GM12875 (cell line): ENCODE measurements around the gene SMAD5.

ENCODE experiments used
- H3K4me3 ChIP-seq: one replicate; pipeline ENCODE4 v1.5.1; 2011; ENCODE audit warnings: low read depth, low read length, control low read depth
- TF ChIP-seq, protein P1 (sequence below): IDR thresholded peaks from 2 replicates; pipeline ENCODE4 v1.5.1; 2011; ENCODE audit warnings: low read depth, mild to moderate bottlenecking, control low read depth, inconsistent platforms, low read length, moderate library complexity, borderline replicate concordance; ENCODE audit not compliant: insufficient read depth

Gene SMAD5

GRCh38 chr5:136215812-136216211 lies 83.2 kb downstream of the SMAD5 start:
- TF ChIP-seq, protein P1, sequence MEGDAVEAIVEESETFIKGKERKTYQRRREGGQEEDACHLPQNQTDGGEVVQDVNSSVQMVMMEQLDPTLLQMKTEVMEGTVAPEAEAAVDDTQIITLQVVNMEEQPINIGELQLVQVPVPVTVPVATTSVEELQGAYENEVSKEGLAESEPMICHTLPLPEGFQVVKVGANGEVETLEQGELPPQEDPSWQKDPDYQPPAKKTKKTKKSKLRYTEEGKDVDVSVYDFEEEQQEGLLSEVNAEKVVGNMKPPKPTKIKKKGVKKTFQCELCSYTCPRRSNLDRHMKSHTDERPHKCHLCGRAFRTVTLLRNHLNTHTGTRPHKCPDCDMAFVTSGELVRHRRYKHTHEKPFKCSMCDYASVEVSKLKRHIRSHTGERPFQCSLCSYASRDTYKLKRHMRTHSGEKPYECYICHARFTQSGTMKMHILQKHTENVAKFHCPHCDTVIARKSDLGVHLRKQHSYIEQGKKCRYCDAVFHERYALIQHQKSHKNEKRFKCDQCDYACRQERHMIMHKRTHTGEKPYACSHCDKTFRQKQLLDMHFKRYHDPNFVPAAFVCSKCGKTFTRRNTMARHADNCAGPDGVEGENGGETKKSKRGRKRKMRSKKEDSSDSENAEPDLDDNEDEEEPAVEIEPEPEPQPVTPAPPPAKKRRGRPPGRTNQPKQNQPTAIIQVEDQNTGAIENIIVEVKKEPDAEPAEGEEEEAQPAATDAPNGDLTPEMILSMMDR: no peak
- H3K4me3 ChIP-seq: no peak overlapping the region

GRCh38 chr5:136216230-136216629 lies 83.6 kb downstream of the SMAD5 start:
- TF ChIP-seq, protein P1: no peak
- H3K4me3 ChIP-seq: no peak overlapping the region

GRCh38 chr5:136221340-136221739 lies 88.7 kb downstream of the SMAD5 start:
- TF ChIP-seq, protein P1: no peak
- H3K4me3 ChIP-seq: no peak overlapping the region

DNA sequence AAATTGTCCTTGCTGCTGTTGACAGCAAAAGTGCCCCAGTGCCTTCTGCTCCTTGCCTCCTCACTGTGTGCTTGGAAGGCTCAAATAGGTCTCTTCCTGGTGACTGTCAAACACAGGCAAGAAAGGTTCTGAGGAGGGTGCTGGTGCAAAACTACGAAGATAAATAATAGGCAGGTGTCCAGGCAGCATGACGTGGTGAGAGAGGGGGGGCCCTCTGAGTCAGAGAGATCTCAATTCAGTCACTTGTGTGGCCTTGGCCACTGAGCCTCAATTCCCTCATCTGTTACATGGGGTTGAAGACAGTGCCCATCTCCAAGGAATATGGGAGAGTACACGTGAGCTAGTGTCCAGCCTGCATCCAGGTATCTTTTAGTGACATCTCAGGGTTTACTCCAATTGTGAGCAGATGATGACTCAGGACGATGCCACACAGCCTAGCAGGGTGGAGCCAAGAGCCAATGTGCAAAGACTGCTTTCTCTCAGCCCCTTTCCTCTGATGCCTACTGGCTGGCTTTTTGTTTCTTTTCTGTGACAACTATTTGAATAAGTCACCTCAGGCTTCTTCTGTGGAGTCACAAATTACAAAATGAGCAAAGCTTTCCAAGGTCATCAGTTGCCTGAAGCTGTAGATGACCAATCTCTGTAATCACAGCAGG lies 90.1 kb downstream of the SMAD5 start:
- H3K4me3 ChIP-seq: no peak overlapping the region
- TF ChIP-seq, protein P1: no peak

- TF ChIP-seq, protein P1: no peak
Measured at GRCh38 chr5:136225796-136226195, 93.2 kb downstream of the SMAD5 start.

GRCh38 chr5:136226401-136226800 lies 93.8 kb downstream of the SMAD5 start:
- no peak overlapping the region for H3K4me3 ChIP-seq
- TF ChIP-seq, protein P1: no peak

More at GRCh38 chr5:136225796-136226195, 93.2 kb downstream of the SMAD5 start:
- H3K4me3 ChIP-seq: no peak overlapping the region

DNA sequence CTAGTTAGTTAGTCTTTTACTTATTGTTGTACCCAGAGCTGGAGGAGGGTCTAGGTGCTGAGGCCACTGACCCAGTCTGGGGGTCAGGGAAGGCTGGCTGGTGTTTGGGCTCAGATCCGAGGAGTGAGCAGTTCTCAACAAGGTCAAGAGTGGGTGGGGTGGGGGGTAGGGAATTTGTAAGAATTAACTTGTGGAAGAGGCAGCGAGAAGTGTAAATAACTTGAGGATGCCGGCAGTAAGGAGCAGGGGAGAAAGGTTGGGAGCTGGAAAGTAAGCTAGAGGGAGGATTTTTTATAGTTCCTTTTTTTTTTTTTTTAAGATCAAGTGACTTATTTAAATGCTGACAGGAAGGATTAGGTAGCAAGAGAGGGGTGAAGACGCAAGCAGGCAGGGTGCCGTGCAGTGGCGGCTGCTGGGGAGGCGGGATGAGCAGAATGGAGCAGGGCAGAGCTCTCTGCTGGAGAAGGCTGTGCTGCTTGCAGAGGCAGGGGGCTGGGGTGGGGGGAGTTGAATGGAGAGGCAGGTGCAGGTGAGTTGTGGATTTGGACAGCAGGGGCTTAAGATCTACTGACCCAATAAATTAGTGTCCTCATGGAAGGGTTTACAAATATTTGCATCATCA lies 95.6 kb downstream of the SMAD5 start:
- TF ChIP-seq, protein P1: no peak
- H3K4me3 ChIP-seq: no peak overlapping the region
